Aorta (tissue), 5 donors: ENCODE data around the gene TTC27. TPM values are rescaled to one million over a fixed set of nuclear protein-coding genes. Genes with fewer than 3 reads are reported as not detected.
"Not testable (repeated sequence)": the region's sequence is repeated elsewhere in the genome, so short reads cannot be mapped to it uniquely, and the experiment has no call there.

Experiments used
- ATAC-seq: fragments of 200-7000 bp; cut with Tn5 transposase; one replicate; pipeline ENCODE4 v1.9.1; 2022; ENCODE audit warnings: moderate library complexity; ENCODE audit not compliant: low FRiP score
- DNase-seq, 2 donors: peaks; one replicate each; pipeline ENCODE4 v3.0.0-alpha.2; 2020
- H3K27ac ChIP-seq, 2 donors: one replicate each; pipeline ENCODE4 v1.5.1; 2013; ENCODE audit warnings: low read length in 2 of 2, mild to moderate bottlenecking in 2 of 2, moderate library complexity in 2 of 2, control low read depth in 1 of 2, inconsistent platforms in 1 of 2, low read depth in 1 of 2
- H3K27me3 ChIP-seq, 2 donors: one replicate each; pipeline ENCODE4 v1.6.1; 2013; ENCODE audit warnings: control low read depth in 1 of 2, low read length in 1 of 2, mild to moderate bottlenecking in 1 of 2, moderate library complexity in 1 of 2; ENCODE audit not compliant: insufficient read depth in 2 of 2, control insufficient read depth in 1 of 2
- H3K36me3 ChIP-seq, 2 donors: one replicate each; pipeline ENCODE4 v1.6.1; 2013; ENCODE audit warnings: control low read depth in 1 of 2, low read length in 1 of 2, mild to moderate bottlenecking in 1 of 2; ENCODE audit not compliant: insufficient read depth in 2 of 2, control insufficient read depth in 1 of 2
- H3K4me1 ChIP-seq, 2 donors: one replicate each; pipeline ENCODE4 v1.6.1; 2013; ENCODE audit warnings: low read length in 2 of 2, control low read depth in 1 of 2, mild to moderate bottlenecking in 1 of 2, moderate library complexity in 1 of 2; ENCODE audit not compliant: insufficient read depth in 2 of 2, control insufficient read depth in 1 of 2
- H3K4me3 ChIP-seq, 2 donors: one replicate each; pipeline ENCODE4 v1.5.1; 2013; ENCODE audit warnings: low read length in 2 of 2, control low read depth in 1 of 2, mild to moderate bottlenecking in 1 of 2
- H3K9me3 ChIP-seq: one replicate; pipeline ENCODE4 v1.6.1; 2013; ENCODE audit warnings: mild to moderate bottlenecking, low read length; ENCODE audit not compliant: control insufficient read depth
- WGBS, 2 donors: extraction: QIAGEN DNeasy Blood & Tissue Kit; methylation state at CpG; one replicate each; pipeline ENCODE4 v1.1.7; 2013; 5-methylcytosine and 5-hydroxymethylcytosine counted together
- intact Hi-C, 2 donors: fragments of 100-400 bp; cut with DNase I; formaldehyde crosslinking; loops; one replicate each; pipeline versions ENCODE4 v1.14.2 to v1.15.0; 2022
- microRNA-seq, 2 donors: library from miRNA; unstranded; fragments of <30 nt; microRNA quantifications; one replicate each; pipeline ENCODE4 v1.2.0, GENCODE V29; 2020
- polyA plus RNA-seq, 2 donors: library from polyadenylated mRNA; stranded (reverse); fragments of 200-250 nt; gene quantifications; one replicate each; pipeline ENCODE4 v1.2.3, GENCODE V29; 2013
- total RNA-seq, 2 donors: library from RNA; stranded (reverse); fragmentation: NEBNext Ultra II Directional; extraction: Animal tissue kit (Norgen Biotek cat#: 25700); gene quantifications; one replicate each; pipeline ENCODE4 v1.2.1, GENCODE V29; 2021
- donor health status: healthy with polysubstance abuse.
- donor health status: Bipolar disorder and iron deficiency.
- donor health status: DM: no; HTN: no; CAD: no.
- donor health status: DM: no; HTN: no; CAD: no.
- donor health status: DM: yes; HTN: yes; CAD: no.

The TTC27 gene
- total and polyA plus RNA-seq, 4 donors = 5.0 to 22.4 (median 13.0) TPM

DNA sequence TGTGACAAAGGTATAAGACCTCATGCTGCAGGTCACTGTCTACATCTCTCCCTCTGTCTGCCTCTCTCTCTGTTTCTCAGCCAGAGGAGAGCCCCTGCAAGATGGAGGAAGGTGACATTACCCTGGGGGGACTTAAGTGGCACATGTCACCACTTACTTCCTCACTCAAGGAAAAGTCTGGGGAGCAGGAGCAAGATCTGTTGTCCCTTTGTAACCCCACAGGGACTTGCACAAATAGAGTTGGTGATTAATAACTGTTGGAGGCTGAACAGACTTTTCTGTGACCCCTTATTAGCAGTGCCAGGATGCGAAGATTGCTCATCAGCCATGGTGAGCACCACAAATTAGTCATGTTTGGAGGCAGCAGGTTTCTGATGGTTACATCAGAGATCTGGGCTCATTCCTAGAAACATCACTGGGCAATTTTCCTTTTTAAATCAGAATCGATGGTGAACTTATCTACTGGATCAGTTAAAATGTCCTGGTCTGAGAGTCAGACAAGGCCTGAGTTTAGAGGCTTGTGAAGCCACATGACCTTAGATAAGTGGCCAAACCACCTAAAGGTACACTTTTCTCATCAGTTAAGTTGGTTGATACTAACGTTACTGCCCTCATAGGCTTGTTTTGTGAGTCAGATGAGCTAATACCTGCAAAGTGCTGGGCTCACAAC, 237.7 kb downstream of the TTC27 start:
- 35 to 47% methylated on average over 3 of the region's 3 CpGs for WGBS, 2 donors
- no peaks in the 10 kb centered on the region for H3K36me3 ChIP-seq
- H3K4me1 ChIP-seq = peaks cover 2 to 6% of the 10 kb centered on the region in 2 donors
- no peaks in the 10 kb centered on the region for H3K27me3 ChIP-seq
- DNase-seq (no peak), ATAC-seq (no peak)
- no peaks in the 10 kb centered on the region for H3K9me3 ChIP-seq
- no peak overlapping the region for H3K27ac ChIP-seq
- no peak overlapping the region for H3K4me3 ChIP-seq
- intact Hi-C loops = no loop called here

GRCh38 chr2:32866462-32866861, 238.6 kb downstream of the TTC27 start:
- H3K4me1 ChIP-seq, DNase-seq, H3K27me3 ChIP-seq, H3K4me3 ChIP-seq, ATAC-seq, H3K27ac ChIP-seq, H3K9me3 ChIP-seq, intact Hi-C loops, H3K36me3 ChIP-seq: not testable (repeated sequence)
- 37 to 49% methylated on average over 1 of the region's 1 CpG for WGBS, 2 donors

Small RNA genes lying within 50 kb of the gene (microRNA-seq; reads per million reads assigned to microRNA genes)
- gene MIR4765 = 0 reads per million in 2 donors
